Measurements from ENCODE around the gene SSRP1.

DNA sequence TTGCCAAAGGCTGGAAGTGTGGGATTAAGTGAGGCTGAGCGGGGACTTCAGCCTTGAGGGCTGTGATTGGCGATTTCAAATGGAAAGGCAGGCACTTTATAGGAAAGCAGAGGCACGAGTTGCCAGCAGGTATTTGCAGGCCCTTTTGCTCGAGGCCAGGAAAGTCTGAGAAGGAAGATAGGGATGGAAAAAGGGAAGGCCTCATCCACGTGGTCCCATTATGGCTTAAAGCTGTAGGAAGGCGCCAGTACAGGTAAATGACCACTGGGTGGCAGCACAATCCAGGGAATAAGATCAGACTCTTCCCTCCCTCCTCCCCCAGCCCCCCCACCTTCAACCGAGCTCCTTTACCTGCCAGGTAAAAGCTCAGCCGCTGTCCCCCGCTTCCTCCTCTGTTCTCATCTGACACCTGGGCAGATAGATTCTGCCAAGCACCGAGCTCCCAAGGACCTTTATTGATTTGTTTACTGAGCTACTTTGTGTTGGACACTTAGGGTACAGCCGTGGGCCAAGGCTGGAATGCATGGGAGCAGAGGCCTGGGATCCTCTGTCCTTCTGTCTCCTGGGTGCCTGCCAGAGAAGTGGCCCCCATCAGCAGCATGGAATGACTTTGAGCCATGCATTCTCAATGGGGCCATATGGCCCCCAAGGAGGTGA is 10.0 kb upstream of the SSRP1 start:
- TF ChIP-seq POLR2A (IDR thresholded peaks at IDR 0.05), result no peak
- TF ChIP-seq, protein P1, sequence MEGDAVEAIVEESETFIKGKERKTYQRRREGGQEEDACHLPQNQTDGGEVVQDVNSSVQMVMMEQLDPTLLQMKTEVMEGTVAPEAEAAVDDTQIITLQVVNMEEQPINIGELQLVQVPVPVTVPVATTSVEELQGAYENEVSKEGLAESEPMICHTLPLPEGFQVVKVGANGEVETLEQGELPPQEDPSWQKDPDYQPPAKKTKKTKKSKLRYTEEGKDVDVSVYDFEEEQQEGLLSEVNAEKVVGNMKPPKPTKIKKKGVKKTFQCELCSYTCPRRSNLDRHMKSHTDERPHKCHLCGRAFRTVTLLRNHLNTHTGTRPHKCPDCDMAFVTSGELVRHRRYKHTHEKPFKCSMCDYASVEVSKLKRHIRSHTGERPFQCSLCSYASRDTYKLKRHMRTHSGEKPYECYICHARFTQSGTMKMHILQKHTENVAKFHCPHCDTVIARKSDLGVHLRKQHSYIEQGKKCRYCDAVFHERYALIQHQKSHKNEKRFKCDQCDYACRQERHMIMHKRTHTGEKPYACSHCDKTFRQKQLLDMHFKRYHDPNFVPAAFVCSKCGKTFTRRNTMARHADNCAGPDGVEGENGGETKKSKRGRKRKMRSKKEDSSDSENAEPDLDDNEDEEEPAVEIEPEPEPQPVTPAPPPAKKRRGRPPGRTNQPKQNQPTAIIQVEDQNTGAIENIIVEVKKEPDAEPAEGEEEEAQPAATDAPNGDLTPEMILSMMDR (IDR thresholded peaks at IDR 0.05), result peak; percentile 55 to 83 (median 62)

All from thyroid gland (tissue), 4 donors.